ENCODE data around the gene PEX12.

DNA sequence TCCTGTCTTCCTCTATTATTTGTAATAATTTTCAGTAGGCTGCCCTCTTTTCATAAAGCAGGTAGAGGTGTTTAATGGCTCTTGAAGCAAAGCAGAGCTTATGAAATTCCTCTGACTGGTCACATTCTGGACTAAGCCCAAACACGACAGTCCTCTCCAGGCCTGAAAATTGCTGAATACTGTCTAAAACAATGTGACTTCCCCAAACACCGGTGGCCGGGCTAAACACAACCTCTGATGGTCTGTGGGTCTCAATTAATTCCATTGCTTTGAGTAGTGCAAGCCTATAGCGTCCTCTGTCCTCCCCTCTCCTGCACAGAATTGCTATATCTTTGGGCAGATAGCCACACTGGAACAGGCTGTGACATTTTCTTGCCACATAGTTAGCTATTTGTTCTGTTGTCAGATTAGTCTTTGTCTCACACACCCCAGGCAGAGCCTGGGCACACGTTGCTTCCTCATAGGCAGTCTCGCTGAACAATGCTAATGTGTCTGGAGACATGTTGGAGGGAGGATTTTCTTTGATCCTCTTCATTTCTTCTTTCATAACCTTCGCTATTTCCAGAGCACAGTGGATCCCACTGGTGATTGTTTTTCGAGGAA lies 30.1 kb downstream of the PEX12 start:
- TF ChIP-seq RCOR1 (IDR thresholded peaks at IDR 0.05; ENCODE audit: low read depth, low read length) (no peak), RARB (CRISPR knock-in tag; IDR thresholded peaks at IDR 0.05) (no peak), JUN (IDR thresholded peaks at IDR 0.05) (no peak), POLR2A (IDR thresholded peaks at IDR 0.05; ENCODE audit: low read length) (no peak), CHD2 (IDR thresholded peaks at IDR 0.05; ENCODE audit: low read length, partially characterized antibody) (no peak), RAD21 (conservative IDR thresholded peaks at IDR 0.05 in 1 of 2, IDR thresholded peaks at IDR 0.05 in 1 of 2) (no peak), ZFP36 (IDR thresholded peaks at IDR 0.05; ENCODE audit: borderline replicate concordance, partially characterized antibody) (no peak), MAZ (IDR thresholded peaks at IDR 0.05; ENCODE audit: borderline replicate concordance, low read depth, low read length) (no peak), TP53 (CRISPR knock-in tag; IDR thresholded peaks at IDR 0.05) (no peak), USF2 (IDR thresholded peaks at IDR 0.05) (no peak)
- TF ChIP-seq, protein P1, sequence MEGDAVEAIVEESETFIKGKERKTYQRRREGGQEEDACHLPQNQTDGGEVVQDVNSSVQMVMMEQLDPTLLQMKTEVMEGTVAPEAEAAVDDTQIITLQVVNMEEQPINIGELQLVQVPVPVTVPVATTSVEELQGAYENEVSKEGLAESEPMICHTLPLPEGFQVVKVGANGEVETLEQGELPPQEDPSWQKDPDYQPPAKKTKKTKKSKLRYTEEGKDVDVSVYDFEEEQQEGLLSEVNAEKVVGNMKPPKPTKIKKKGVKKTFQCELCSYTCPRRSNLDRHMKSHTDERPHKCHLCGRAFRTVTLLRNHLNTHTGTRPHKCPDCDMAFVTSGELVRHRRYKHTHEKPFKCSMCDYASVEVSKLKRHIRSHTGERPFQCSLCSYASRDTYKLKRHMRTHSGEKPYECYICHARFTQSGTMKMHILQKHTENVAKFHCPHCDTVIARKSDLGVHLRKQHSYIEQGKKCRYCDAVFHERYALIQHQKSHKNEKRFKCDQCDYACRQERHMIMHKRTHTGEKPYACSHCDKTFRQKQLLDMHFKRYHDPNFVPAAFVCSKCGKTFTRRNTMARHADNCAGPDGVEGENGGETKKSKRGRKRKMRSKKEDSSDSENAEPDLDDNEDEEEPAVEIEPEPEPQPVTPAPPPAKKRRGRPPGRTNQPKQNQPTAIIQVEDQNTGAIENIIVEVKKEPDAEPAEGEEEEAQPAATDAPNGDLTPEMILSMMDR (IDR thresholded peaks at IDR 0.05): no peak
- TF ChIP-seq, protein P2, sequence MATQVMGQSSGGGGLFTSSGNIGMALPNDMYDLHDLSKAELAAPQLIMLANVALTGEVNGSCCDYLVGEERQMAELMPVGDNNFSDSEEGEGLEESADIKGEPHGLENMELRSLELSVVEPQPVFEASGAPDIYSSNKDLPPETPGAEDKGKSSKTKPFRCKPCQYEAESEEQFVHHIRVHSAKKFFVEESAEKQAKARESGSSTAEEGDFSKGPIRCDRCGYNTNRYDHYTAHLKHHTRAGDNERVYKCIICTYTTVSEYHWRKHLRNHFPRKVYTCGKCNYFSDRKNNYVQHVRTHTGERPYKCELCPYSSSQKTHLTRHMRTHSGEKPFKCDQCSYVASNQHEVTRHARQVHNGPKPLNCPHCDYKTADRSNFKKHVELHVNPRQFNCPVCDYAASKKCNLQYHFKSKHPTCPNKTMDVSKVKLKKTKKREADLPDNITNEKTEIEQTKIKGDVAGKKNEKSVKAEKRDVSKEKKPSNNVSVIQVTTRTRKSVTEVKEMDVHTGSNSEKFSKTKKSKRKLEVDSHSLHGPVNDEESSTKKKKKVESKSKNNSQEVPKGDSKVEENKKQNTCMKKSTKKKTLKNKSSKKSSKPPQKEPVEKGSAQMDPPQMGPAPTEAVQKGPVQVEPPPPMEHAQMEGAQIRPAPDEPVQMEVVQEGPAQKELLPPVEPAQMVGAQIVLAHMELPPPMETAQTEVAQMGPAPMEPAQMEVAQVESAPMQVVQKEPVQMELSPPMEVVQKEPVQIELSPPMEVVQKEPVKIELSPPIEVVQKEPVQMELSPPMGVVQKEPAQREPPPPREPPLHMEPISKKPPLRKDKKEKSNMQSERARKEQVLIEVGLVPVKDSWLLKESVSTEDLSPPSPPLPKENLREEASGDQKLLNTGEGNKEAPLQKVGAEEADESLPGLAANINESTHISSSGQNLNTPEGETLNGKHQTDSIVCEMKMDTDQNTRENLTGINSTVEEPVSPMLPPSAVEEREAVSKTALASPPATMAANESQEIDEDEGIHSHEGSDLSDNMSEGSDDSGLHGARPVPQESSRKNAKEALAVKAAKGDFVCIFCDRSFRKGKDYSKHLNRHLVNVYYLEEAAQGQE (IDR thresholded peaks at IDR 0.05): no peak
- TF ChIP-seq, protein P3, sequence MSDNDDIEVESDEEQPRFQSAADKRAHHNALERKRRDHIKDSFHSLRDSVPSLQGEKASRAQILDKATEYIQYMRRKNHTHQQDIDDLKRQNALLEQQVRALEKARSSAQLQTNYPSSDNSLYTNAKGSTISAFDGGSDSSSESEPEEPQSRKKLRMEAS (IDR thresholded peaks at IDR 0.05): no peak
- TF ChIP-seq, protein P4, sequence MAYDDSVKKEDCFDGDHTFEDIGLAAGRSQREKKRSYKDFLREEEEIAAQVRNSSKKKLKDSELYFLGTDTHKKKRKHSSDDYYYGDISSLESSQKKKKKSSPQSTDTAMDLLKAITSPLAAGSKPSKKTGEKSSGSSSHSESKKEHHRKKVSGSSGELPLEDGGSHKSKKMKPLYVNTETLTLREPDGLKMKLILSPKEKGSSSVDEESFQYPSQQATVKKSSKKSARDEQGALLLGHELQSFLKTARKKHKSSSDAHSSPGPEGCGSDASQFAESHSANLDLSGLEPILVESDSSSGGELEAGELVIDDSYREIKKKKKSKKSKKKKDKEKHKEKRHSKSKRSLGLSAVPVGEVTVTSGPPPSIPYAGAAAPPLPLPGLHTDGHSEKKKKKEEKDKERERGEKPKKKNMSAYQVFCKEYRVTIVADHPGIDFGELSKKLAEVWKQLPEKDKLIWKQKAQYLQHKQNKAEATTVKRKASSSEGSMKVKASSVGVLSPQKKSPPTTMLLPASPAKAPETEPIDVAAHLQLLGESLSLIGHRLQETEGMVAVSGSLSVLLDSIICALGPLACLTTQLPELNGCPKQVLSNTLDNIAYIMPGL (CRISPR knock-in tag; IDR thresholded peaks at IDR 0.05; ENCODE audit: borderline replicate concordance): no peak
